HS-27A (cell line): ENCODE data around the gene HGFAC.

Experiments used
- DNase-seq: peaks from one replicate; pipeline ENCODE4 v3.0.0-alpha.2; 2012; ENCODE audit warnings: low read depth, missing footprints

The HGFAC gene

DNA sequence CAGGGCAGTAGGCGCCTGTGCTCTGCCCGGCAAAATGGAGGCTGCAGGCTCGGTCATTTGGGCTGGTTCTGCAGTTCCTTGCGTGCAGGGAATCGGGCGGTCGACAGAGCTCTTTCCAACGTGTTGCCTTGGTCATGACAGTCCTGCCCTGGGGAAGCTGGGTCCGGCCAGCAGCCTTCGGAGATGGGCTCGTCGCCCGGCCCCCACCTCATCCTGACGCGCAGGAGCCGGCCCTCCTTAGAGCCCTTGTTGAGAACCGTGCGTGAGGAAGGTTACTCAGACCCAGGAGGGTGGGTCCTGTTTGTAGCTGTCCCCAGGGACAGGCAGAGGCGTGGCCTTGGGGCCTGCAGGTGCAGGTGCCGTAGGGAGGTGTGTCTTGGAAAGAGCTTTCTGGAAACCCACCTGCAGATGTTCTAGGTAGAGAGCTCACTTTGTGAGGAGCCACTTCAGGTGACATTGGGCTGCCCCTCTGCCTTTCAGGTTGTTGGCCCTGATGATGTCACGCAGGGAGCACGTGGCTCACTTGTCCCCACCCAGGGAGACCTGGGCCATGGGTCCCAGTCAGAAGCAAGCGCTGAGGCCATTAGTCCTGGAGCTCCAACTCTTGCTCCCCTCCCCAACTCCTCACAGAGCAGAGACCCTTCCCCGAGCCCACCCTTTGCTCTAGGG is 15.2 kb upstream of the HGFAC start:
- no peak for DNase-seq

DNA sequence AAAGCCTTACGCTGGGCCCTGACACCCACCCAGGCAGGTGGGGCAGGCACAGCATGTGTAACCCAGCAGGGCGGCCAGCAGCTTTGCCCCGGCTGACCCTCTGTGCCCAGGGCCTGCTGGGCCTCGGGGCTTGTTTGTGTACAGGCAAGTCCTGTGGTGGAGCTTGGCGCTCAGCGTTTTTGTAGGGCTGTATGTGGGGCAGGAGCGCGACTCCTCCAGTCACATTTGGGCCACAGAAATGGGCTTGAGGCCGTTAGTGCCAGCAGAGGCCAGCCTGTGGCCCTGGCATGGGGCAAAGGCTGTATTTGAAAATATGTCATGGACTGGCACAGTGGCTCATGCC is 14.7 kb upstream of the HGFAC start:
- DNase-seq, result no peak

DNA sequence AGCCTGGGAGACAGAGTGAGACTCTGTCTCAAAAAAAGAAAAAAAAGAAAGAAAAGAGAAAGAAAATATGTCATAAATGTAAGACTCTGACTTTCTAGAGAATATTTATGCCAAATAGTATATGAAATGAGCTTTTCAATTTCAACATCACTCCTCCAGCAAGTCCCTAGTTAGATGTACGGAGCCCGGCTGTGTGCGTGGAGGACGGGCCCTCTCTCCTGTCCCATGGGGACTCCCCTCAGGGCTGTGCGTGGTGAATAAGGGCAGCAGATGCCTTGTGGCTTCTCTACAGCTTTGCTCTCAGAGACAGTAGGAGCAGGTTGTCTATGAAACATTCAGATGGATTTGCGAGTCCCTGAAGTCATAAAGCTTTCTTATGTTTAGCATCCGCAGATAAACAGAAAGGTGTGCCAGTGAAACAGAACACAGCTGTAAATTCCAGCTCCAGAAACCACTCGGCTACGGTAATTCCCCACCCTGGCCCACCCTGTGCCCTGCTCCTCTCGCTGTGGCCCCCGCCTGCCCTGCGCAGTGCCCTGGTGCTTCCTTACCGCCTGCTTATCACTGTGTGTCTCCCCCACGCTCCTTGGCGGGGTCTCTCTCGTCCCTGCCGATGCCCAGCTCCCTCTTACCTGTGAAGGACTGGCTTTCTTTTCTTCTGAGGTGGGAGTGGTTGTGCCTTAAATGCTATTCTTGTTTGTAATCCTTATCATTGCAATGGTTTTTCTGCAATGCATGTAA is 13.9 kb upstream of the HGFAC start:
- no peak for DNase-seq

DNA sequence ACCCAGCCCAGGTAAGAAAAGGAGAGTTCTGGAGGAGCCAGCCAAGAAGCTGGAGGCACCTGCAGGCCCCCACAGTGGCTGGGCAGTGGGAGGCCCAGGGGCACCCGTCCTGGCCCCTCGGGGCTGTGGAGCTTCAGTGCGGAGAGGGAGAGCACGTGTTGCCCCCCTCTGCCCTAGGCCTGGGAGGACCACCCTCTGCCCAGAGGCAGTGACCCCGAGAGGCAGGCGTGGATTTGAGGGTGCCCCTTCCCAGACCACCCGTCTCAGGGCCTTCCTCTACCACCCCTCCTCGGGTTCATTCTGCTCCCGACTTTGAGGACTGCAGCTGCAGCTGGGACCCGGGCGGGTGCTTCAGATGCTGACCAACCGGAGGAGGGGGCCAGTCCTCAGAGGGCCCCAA is 12.1 kb upstream of the HGFAC start:
- DNase-seq, result no peak

DNA sequence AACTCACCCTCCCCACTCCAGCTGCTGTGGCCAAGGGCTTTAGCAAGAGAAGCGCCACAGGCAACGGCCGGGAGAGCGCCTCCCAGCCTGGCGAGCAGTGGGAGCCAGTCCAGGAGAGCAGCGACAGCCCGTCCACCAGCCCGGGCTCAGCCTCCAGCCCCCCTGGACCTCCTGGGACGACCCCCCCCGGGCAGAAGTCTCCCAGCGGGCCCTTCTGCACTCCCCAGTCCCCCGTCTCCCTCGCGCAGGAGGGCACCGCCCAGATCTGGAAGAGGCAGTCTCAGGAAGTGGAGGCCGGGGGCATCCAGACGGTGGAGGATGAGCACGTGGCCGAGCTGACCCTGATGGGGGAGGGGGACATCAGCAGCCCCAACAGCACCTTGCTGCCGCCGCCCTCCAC is 11.2 kb upstream of the HGFAC start:
- DNase-seq, result no peak

DNA sequence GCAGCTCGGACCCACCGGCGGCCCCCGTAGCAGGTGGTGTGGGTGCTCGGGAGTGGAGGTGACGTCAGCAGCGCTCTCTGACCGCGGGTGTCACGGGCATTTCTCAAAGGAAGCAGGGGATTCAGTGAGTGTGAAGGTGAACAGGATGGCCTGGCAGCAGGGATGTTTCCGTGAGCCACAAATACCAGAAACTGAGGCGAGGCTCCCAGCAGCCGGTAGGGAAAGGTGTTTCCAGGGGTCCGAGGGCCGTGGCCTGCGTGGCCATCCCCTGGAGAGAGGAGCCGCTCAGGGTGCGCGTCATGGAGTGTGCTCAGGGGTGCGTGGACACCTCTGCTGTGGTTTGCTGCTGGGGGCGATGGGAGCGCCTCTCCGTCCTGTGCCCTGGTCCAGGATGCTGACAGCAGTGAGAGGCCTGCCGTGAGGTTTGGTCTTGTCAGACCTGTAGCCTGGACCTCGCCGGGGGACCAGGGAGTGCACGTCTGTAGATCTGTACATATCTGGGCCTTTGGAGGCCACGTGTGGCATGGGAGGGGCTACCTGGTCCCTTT is 10.2 kb upstream of the HGFAC start:
- no peak for DNase-seq

DNA sequence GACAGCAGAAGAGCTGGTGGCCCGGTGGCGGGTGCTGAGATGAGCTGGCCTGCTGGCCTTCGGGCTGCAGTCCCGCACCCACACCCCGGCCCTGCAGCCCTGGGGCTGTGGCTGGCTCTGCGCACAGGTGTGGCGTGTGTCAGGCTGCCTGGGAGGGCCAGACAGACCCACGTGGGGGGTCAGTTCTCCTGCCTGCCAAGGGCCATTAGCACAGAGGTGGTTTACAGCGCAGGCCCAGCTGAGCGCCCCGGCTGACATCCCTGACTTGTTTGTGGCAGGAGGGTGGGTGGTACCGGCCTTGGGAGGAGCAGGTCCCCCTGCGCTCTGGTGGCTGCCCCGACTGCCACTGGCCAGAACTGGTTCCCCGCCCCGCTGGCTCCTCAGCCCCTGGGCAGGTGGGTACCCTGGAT is 9.4 kb upstream of the HGFAC start:
- DNase-seq, result no peak

DNA sequence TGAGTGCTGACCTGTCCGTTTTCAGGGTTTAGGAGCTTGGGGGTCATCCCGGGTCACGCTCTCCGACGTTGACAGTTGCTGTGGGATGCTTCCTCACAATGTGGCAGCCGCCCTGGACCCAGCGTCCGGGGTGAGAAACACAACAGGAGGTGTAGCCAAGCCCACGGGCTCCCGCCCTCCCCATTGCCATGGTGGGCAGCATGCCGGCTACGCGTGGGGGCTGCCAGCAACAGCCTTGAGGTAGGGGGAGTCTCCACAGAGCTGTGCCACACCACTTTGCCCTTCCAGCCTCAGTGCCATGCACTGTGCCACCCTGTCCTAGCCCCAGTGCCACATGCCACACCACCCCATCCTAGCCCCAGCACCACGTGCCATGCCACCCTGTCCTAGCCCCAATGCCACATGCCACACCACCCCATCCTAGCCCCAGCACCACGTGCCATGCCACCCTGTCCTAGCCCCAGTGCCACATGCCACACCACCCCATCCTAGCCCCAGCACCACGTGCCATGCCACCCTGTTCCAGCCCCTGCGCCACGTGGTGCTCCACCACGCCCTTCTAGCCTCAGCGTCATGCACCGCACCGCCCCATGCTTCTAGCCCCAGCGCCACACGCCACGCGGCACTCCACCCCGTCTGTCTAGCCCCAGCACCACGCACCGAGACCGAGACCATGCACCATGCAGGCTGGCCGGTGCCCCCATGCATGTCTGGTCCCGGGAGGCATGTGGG is 8.5 kb upstream of the HGFAC start:
- no peak for DNase-seq

DNA sequence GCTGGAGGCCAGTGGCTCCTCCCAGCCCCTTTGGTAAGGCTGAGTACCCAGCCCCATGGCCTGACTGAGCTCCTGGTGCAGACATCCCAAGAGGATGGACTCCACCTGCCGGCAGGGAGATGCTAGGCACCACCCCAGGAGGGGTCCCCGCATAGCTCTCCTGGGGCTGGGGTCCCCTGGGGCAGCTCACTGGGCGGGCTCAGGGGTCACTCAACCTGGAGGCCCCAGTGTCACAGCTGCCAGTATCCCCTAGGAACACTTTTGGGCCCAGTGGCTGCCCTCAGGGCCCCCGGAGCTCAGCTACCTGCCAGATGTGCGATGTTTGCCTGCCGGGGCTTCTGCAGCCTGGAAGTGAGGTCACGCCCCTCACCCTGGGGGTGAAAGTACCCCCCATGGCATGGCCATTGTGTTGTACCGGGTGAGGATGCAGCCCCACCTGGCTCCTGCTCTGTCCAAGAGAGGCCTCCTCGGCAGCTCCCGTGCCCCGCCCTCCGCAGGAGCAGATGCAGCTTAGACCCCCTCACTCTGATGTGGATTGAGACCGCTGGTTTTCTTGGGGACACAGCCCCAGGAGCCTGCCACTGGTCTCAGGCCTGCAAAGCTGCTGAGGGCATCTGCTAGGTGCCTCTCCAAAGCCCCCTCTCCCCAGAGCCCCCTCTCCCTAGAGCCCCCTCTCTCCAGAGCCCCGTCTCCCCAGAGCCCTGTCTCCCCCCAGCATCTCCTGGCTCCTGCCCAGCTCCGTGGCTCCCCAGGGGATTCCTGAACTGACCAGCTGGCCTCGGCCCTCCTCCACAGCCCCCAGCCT is 6.7 kb upstream of the HGFAC start:
- DNase-seq, result no peak

DNA sequence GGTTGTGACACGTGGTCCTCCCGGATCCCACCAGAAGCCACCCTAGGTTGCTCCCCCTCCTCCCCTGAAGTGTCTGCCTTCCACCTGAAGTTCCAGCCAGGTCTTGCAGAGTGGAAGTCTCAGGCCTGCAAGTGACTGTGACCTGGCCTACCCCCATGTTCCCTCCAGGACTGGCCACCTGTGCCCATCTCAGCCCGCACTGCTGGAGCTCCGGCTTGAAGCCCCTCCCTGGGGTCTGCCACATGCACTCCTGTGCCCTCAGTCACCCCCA is 6.1 kb upstream of the HGFAC start:
- no peak for DNase-seq

DNA sequence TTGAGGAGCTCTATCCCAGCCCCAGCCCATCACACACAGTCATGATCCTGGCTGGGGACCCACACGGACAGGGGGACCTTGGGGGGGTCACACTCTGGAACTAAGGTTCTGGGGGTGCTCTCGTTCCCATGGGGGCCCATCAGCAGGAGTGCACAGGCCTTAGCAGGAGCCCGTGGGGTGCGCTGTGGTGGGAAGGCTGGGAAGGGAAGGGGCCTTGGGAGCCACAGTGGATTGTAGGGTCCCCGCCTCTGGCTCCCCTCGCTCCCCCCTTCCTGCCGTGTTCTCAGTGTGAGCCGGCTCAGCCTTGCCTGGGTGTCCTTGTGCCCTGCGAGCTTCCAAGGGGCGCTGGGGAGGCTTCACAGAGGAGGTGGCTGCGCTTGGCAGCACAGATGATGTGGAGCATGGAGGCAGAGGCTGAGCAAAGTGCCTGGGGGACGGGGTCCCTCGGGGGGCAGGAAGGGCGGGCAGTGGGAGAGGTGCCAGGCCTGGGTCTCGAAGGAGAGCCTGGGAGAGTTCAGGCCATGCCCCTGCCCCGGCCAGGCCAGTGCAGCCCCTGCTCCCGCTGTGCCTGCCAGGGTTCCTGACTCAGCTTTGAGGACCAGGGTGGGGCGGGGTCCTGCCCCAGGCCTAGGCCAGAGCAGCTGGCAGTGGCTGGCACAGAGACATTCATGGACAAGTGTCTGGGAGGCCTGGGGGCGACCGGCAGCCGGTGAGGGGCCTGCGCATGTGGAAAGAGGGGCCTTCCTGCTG is 5.5 kb upstream of the HGFAC start:
- no peak for DNase-seq

DNA sequence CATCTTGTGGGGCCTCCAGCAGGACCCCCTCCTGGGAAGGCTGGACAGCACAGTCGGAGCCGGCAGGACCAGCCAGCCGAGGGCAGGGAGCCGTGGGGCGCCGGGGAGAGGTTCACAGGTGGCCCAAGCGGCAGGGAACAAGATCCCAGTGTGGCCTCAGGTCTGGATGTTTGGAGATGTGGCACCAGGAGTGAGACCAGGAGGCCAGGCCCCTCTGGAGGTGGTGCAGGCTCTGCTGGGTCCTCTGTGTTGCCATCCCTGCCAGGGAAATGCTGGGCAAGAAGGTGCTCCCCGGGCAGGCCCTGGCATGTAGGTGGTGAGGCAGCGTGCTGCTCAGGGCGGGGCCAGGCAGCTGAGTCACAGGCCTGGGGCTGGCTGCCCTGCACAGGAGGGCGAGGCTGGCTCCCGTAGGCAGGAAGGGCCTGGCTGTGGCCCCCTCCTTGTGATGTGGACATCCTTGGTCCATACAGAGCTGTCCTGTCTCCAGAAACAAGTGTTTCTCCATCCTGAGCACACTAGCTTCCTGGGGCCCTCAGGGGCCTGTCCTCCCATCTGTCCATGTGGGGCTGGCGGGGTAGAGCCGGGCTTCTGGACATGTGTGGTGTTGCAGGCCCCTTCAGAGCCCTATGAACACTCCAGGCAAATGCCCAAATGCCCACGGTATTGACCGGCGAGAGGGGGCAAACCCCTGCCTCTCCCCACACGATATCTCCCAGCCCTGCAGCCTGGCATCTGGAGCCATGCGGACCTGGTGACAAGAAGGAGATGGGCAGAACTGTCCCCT is 4.8 kb upstream of the HGFAC start:
- DNase-seq, result peak; percentile 36

DNA sequence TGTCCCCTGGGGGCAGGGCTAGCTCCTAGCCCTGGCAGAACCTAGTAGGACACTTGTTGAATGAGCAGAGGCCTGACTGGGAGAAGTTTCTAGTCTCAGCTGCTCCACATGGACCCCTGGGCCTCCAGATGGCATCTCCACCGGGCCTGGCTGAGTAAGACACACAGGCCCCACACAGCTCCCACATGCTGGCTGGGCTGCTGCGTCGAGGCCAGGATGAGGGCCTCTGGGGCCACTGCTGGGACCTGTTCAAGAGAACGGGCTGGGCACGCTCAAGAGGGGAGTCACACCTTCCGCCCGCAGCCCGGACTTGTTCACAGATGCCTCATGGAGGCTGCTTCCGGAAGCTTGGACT is 4.2 kb upstream of the HGFAC start:
- DNase-seq, result no peak

DNA sequence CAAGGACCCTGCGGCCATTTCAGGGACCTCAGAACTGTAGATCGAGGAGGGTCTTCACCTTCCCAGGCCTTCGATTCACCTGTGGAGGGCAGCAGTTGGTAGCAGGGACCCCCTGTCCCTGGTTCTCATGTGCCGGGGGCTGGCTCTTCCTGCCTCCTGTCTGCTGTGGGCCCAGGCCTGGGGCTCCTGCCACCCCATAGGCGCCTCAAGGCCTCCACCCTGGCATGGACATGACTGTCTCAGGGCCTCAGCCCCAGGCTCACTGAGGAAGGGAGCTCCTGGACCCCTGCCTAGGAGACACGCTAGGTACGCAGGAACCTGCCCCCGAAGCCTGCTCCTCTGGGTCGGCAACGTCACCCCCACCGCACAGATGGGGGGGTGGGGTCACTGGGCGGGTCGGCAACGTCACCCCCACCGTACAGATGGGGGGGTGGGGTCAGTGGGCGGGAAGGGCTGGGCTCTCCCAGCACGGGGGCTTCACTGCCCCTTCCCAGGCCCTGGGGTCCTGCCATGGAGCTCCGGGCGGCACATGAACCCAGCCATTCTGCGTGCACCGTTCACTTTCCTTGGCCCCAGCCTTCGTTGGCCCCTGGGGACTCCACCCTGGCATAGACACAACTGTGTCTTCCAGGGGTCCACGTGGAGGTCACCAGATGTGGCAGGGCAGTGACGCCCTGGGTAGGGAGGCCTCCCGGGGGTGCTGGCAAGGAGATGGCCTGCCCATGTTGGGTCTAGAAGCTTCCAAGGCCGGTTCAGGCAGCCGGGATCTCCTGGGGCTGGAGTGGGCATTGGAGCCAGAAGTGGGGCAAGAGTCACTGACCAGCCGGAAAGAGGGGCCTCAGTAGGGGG is 3.5 kb upstream of the HGFAC start:
- DNase-seq, result no peak

DNA sequence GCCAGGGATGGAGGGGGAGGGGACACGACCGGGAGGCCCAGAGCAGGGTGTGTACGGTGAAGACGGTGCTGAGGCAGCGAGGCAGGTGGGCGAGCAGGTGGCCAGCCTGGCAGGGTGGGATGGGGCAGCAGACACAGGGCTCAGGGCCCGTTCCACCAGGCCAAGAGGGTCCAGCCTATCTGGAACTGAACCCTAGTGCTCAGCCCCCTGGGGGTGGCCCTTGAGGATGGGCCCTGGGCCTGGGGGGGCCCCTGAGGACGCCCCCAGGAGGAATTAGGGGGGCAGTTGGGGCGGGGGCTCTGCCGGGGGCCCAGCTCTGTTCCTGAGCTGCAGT is 3.0 kb upstream of the HGFAC start:
- DNase-seq, result no peak

DNA sequence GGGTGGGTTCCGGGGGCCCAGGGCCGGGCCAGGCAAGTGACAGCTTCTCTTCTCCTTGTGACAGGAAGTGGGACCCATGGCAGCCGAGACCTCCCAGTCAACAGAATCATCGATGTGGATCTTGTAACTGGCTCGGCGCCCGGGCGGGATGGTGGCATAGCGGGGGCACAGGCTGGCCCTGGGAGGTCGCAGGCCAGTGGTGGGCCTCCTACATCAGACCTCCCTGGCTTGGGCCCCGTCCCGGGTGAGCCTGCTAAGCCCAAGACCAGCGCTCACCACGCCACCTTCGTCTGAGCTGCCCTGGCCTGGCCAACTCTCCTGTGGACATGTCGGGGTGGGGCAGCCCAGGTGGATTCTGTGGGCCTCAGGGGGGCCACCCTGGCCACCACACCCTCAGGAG is 2.4 kb upstream of the HGFAC start:
- DNase-seq, result no peak

DNA sequence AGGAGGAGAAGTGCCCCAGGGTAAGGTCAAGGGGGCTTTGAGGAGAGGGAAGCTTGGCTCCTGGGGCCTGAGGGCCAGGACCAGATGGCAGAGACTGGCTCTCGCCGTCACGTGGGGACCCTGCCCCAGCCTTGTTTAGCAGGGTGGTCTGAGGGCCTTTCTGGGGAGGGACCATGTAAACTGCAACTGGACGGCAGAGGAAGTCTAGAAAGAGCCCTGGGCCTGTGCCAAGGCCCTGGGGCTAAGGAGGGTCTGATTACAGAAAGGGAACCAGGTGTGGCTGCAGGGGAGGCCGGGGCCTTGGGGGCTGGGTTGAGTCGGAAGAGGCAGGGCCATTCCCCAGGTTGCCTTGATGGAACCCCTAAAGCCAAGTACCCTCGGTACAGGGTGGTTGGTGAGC is 1.8 kb upstream of the HGFAC start:
- DNase-seq, result no peak

DNA sequence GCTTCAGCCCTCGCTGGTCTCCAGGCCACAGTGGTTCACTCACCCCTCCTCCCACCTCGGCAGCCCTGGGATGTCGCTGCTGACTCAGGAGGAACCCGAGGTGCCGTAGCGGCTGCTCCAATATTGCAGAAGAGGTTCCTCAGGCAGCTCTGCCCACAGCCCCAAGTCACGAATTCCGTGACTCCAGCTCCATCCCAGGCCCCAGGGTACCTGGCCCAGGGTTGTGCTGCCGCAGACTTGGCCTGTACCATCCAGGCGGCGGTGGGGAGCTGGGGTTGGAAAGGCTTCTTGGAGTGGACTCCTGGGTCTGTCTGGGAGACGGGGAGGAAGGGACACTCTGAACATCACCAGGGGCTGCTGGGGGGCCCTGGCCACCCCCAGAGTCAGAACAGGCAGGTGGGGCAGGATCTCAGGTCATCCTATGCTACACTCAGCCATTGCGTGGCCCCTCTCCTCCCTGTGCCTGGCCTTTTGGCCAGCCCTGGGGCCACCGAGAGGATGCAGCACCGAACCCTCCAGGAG is 728 bp upstream of the HGFAC start:
- no peak for DNase-seq

DNA sequence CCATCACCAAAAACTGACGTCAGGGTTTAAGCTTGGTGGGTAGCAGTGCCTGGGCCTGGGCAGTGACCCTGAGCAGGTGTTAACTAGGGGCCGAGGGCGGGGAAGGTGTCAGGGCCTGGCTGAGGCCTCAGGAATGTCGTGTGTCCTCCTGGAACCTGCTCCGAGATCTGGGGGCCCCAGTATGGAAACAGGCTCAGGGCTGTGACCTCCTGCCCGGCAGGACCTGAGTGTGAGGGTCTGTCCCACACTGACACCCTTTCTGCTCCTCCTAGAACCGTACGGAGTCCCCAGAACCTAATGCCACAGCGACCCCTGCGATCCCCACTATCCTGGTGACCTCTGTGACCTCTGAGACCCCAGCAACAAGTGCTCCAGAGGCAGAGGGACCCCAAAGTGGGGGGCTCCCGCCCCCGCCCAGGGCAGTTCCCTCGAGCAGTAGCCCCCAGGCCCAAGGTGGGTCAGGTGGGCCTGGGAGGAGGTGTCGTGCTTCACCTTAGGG is 741 bp downstream of the HGFAC start:
- no peak for DNase-seq
